Measurements from ENCODE around the gene GPR82.
"Not testable (repeated sequence)": the region's sequence is repeated elsewhere in the genome, so short reads cannot be mapped to it uniquely, and the experiment has no call there.

The GPR82 gene

GRCh38 chrX:41718481-41719235 is 5.3 kb upstream of the GPR82 start:
- WGBS: 96% methylated on average over 3 of the region's 4 CpGs
- Histone ChIP-seq H2BK12ac (ENCODE audit: low read length in 2 of 2) (no peak overlapping the region), H3K14ac (ENCODE audit: low read length in 2 of 2) (no peak overlapping the region), H4K91ac (ENCODE audit: low read length) (no peak overlapping the region), H3K9me3 (ENCODE audit: control insufficient read depth, low read length) (peaks cover 28% of the 10 kb centered on the region), H3K27me3 (ENCODE audit: control insufficient read depth in 1 of 2, insufficient read depth in 1 of 2, low read length in 2 of 2) (peaks cover 0 to 6% of the 10 kb centered on the region in 2 experiments), H3K4me2 (ENCODE audit: low read length, poor library complexity, severe bottlenecking) (no peak overlapping the region), H3K4me3 (ENCODE audit: insufficient read depth in 1 of 2, low read depth in 1 of 2, low read length in 2 of 2) (no peak overlapping the region), H3K79me1 (replicated peaks; ENCODE audit: low read length, poor library complexity, severe bottlenecking) (peaks cover 6% of the 10 kb centered on the region), H3K4ac (ENCODE audit: low read depth in 1 of 2, low read length in 2 of 2) (no peak overlapping the region), H4K8ac (ENCODE audit: low read length) (no peak overlapping the region), H2AFZ (ENCODE audit: low read depth, low read length) (no peak overlapping the region), H2BK5ac (ENCODE audit: low read depth, low read length, poor library complexity, severe bottlenecking) (peak overlapping the region; percentile 58), H3K4me1 (ENCODE audit: control insufficient read depth, insufficient read depth, low read depth, low read length) (no peaks in the 10 kb centered on the region), H3K18ac (ENCODE audit: low read depth in 1 of 2, low read length in 2 of 2) (no peak overlapping the region), H2BK120ac (ENCODE audit: low read depth, low read length) (no peak overlapping the region), H2AK5ac (ENCODE audit: low read length, severe bottlenecking) (no peak overlapping the region), H2BK15ac (ENCODE audit: low read depth, poor library complexity, severe bottlenecking) (no peak overlapping the region), H3K23ac (ENCODE audit: low read length in 2 of 2) (no peak overlapping the region), H3K27ac (ENCODE audit: low read length, poor library complexity, severe bottlenecking) (peak overlapping the region; percentile 85), H3K36me3 (ENCODE audit: control insufficient read depth in 1 of 2, insufficient read depth in 2 of 2, low read depth in 1 of 2, low read length in 2 of 2) (no peaks in the 10 kb centered on the region), H3K9ac (ENCODE audit: low read length) (no peak overlapping the region)
- DNase-seq: no peak

- not testable (repeated sequence) for H3K36me3 ChIP-seq (ENCODE audit: control insufficient read depth in 1 of 2, insufficient read depth in 2 of 2, low read depth in 1 of 2, low read length in 2 of 2); H3K18ac ChIP-seq (ENCODE audit: low read depth in 1 of 2, low read length in 2 of 2); H3K4me3 ChIP-seq (ENCODE audit: insufficient read depth in 1 of 2, low read depth in 1 of 2, low read length in 2 of 2); H2BK5ac ChIP-seq (ENCODE audit: low read depth, low read length, poor library complexity, severe bottlenecking); H3K4ac ChIP-seq (ENCODE audit: low read depth in 1 of 2, low read length in 2 of 2); H4K91ac ChIP-seq (ENCODE audit: low read length); H4K8ac ChIP-seq (ENCODE audit: low read length); DNase-seq; H3K79me1 ChIP-seq (replicated peaks; ENCODE audit: low read length, poor library complexity, severe bottlenecking); H3K9ac ChIP-seq (ENCODE audit: low read length); H2BK12ac ChIP-seq (ENCODE audit: low read length in 2 of 2); H3K23ac ChIP-seq (ENCODE audit: low read length in 2 of 2); H2AK5ac ChIP-seq (ENCODE audit: low read length, severe bottlenecking); H3K4me1 ChIP-seq (ENCODE audit: control insufficient read depth, insufficient read depth, low read depth, low read length); H3K27me3 ChIP-seq (ENCODE audit: control insufficient read depth in 1 of 2, insufficient read depth in 1 of 2, low read length in 2 of 2); H2BK15ac ChIP-seq (ENCODE audit: low read depth, poor library complexity, severe bottlenecking); H2AFZ ChIP-seq (ENCODE audit: low read depth, low read length); H3K4me2 ChIP-seq (ENCODE audit: low read length, poor library complexity, severe bottlenecking); H3K14ac ChIP-seq (ENCODE audit: low read length in 2 of 2); H2BK120ac ChIP-seq (ENCODE audit: low read depth, low read length)
- Histone ChIP-seq H3K9me3 (ENCODE audit: control insufficient read depth, low read length) (peaks cover 28% of the 10 kb centered on the region), H3K27ac (ENCODE audit: low read length, poor library complexity, severe bottlenecking) (peak overlapping the region; percentile 85)
- 94% methylated on average over 5 of the region's 6 CpGs for WGBS
Observed at GRCh38 chrX:41719610-41720009, 4.4 kb upstream of the GPR82 start.

GRCh38 chrX:41720125-41720779 is 3.7 kb upstream of the GPR82 start:
- no peak overlapping the region for H3K9ac ChIP-seq (ENCODE audit: low read length)
- H2AFZ ChIP-seq (ENCODE audit: low read depth, low read length): no peak overlapping the region
- no peak overlapping the region for H3K4me3 ChIP-seq (ENCODE audit: insufficient read depth in 1 of 2, low read depth in 1 of 2, low read length in 2 of 2)
- H2BK15ac ChIP-seq (ENCODE audit: low read depth, poor library complexity, severe bottlenecking): no peak overlapping the region
- no peak overlapping the region for H3K23ac ChIP-seq (ENCODE audit: low read length in 2 of 2)
- H3K27ac ChIP-seq (ENCODE audit: low read length, poor library complexity, severe bottlenecking): peak overlapping the region; percentile 6
- no peak overlapping the region for H3K4ac ChIP-seq (ENCODE audit: low read depth in 1 of 2, low read length in 2 of 2)
- 82% methylated on average over 3 of the region's 3 CpGs for WGBS
- no peak overlapping the region for H2BK5ac ChIP-seq (ENCODE audit: low read depth, low read length, poor library complexity, severe bottlenecking)
- H4K91ac ChIP-seq (ENCODE audit: low read length): no peak overlapping the region
- H2BK120ac ChIP-seq (ENCODE audit: low read depth, low read length): no peak overlapping the region
- peaks cover 28% of the 10 kb centered on the region for H3K9me3 ChIP-seq (ENCODE audit: control insufficient read depth, low read length)
- no peak overlapping the region for H3K14ac ChIP-seq (ENCODE audit: low read length in 2 of 2)
- H3K18ac ChIP-seq (ENCODE audit: low read depth in 1 of 2, low read length in 2 of 2): no peak overlapping the region
- H3K4me1 ChIP-seq (ENCODE audit: control insufficient read depth, insufficient read depth, low read depth, low read length): no peaks in the 10 kb centered on the region
- peak; percentile 12 for DNase-seq
- H2BK12ac ChIP-seq (ENCODE audit: low read length in 2 of 2): no peak overlapping the region
- no peak overlapping the region for H4K8ac ChIP-seq (ENCODE audit: low read length)
- H3K27me3 ChIP-seq (ENCODE audit: control insufficient read depth in 1 of 2, insufficient read depth in 1 of 2, low read length in 2 of 2): no peaks in the 10 kb centered on the region
- H3K4me2 ChIP-seq (ENCODE audit: low read length, poor library complexity, severe bottlenecking): no peak overlapping the region
- no peaks in the 10 kb centered on the region for H3K36me3 ChIP-seq (ENCODE audit: control insufficient read depth in 1 of 2, insufficient read depth in 2 of 2, low read depth in 1 of 2, low read length in 2 of 2)
- H2AK5ac ChIP-seq (ENCODE audit: low read length, severe bottlenecking): peak overlapping the region; percentile 10
- H3K79me1 ChIP-seq (replicated peaks; ENCODE audit: low read length, poor library complexity, severe bottlenecking): peaks cover 5% of the 10 kb centered on the region

GRCh38 chrX:41721590-41721989 is 2.4 kb upstream of the GPR82 start:
- Histone ChIP-seq H3K4ac (ENCODE audit: low read depth in 1 of 2, low read length in 2 of 2) (no peak overlapping the region), H2AK5ac (ENCODE audit: low read length, severe bottlenecking) (no peak overlapping the region), H3K4me2 (ENCODE audit: low read length, poor library complexity, severe bottlenecking) (no peak overlapping the region), H3K4me1 (ENCODE audit: control insufficient read depth, insufficient read depth, low read depth, low read length) (no peaks in the 10 kb centered on the region), H3K36me3 (ENCODE audit: control insufficient read depth in 1 of 2, insufficient read depth in 2 of 2, low read depth in 1 of 2, low read length in 2 of 2) (no peaks in the 10 kb centered on the region), H4K91ac (ENCODE audit: low read length) (no peak overlapping the region), H2BK12ac (ENCODE audit: low read length in 2 of 2) (no peak overlapping the region), H3K9ac (ENCODE audit: low read length) (no peak overlapping the region), H3K79me1 (replicated peaks; ENCODE audit: low read length, poor library complexity, severe bottlenecking) (peaks cover 2% of the 10 kb centered on the region), H3K23ac (ENCODE audit: low read length in 2 of 2) (no peak overlapping the region), H2BK120ac (ENCODE audit: low read depth, low read length) (no peak overlapping the region), H3K27me3 (ENCODE audit: control insufficient read depth in 1 of 2, insufficient read depth in 1 of 2, low read length in 2 of 2) (no peaks in the 10 kb centered on the region), H2BK5ac (ENCODE audit: low read depth, low read length, poor library complexity, severe bottlenecking) (no peak overlapping the region), H3K27ac (ENCODE audit: low read length, poor library complexity, severe bottlenecking) (no peak overlapping the region), H2AFZ (ENCODE audit: low read depth, low read length) (no peak overlapping the region), H4K8ac (ENCODE audit: low read length) (no peak overlapping the region), H2BK15ac (ENCODE audit: low read depth, poor library complexity, severe bottlenecking) (no peak overlapping the region), H3K4me3 (ENCODE audit: insufficient read depth in 1 of 2, low read depth in 1 of 2, low read length in 2 of 2) (no peak overlapping the region), H3K9me3 (ENCODE audit: control insufficient read depth, low read length) (peaks cover 26% of the 10 kb centered on the region), H3K14ac (ENCODE audit: low read length in 2 of 2) (no peak overlapping the region), H3K18ac (ENCODE audit: low read depth in 1 of 2, low read length in 2 of 2) (no peak overlapping the region)
- no peak for DNase-seq
- 100% methylated on average over 1 of the region's 1 CpG for WGBS

Data from mesenchymal stem cell (in vitro differentiated cells and primary cell).